ENCODE results near the gene INPP4B.

Gene INPP4B

GRCh38 chr4:142324572-142324971, 521.5 kb downstream of the INPP4B start:
- no peak for DNase-seq

DNA sequence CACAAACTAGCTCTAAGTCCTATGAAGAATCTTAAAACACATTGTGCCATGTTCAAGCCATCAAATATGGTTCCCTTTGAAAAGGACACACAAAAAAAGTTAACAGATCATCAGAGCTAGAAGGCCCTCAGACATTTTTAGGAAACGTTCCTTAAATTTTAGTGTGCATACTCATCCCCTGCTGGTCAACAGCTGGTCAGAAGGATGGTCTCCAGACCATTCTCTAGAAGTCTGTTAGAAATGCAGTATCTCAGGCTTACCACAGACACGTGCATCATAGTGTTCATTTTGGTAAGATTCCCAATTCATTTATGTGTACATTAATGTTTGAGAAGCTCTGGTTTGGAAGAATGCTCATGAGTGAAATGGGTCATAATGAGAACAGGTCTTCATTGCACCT, 523.1 kb downstream of the INPP4B start:
- no peak for DNase-seq

DNA sequence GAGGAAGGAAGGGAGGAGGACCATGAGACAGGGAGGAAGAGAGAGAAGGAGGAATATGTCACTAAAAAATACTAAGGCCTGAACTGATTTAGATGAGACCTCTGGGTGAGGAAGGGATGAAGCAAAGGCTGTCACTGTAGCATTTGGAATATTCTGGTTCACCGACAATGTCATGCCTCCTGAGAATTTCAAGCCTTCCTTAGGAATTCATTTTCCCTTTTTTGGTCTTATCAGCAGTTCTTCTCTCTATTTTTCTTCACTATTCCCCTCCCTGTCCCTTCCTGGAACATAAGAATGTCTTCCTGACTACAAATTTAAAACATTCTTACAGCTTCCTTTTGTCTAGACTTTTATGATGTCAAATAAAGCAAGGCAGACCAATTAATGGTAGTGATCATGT, 527.8 kb downstream of the INPP4B start:
- DNase-seq: no peak

GRCh38 chr4:142316913-142317312, 529.2 kb downstream of the INPP4B start:
- no peak for DNase-seq

DNA sequence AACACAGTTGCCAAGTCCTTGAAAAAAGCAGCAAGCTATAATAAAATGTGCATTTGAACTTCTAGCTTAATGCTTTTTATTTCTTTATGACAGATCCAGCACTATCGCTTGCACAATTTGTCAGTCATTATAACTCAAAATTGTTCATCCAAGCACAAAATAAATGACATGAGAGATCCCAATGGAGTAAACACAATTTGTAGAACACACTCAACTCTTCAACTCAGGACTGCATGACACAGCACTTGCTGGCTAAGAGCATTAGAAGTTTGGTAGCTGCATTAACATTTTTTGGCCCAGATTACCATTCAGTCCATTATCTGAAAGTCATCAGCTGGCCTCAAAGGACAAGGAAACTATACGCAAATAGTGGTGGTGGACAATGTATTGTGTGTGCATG, 530.1 kb downstream of the INPP4B start:
- no peak for DNase-seq

GRCh38 chr4:142314686-142315085, 531.4 kb downstream of the INPP4B start:
- DNase-seq: no peak

- DNase-seq: no peak
Measured at GRCh38 chr4:142314247-142314646, 531.9 kb downstream of the INPP4B start.

DNA sequence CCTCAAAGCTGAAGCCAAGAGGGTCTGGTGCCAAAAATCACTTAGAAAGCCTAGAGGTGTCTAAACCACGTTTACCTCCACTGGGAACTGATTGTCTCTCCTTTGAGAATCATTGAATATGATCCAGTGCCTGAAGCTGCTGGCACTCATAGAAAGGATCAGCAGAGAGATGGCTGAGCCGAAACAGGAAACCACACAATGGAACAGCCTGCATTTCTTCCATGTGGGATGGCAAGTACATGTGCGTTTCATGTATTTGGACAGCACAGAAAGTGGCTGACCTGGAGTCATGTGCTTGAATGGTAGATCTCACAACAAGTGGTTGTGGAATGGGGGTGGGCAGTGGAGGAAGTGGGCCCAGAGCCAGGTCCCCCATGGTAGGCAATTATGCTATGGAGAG, 533.7 kb downstream of the INPP4B start:
- no peak for DNase-seq

GRCh38 chr4:142311916-142312315, 534.2 kb downstream of the INPP4B start:
- no peak for DNase-seq

DNA sequence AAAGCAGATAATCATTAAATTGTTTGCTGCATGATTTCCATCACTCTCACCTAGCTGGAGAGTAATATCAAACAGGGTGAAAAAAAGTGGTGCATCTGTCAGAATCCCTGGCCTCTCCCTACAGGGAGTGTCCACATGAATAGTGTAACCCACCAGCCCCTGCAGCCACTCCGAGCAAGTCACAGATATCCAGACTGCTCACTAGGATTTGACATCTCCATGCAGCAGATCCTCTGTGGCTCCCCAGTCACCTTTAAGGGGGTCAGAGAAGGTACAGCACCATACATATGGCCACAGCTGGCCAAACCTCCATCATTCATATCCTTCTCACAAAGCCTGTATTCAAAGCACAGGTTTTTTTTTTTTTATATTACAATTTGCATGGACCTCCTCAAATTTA, 536.3 kb downstream of the INPP4B start:
- no peak for DNase-seq

DNA sequence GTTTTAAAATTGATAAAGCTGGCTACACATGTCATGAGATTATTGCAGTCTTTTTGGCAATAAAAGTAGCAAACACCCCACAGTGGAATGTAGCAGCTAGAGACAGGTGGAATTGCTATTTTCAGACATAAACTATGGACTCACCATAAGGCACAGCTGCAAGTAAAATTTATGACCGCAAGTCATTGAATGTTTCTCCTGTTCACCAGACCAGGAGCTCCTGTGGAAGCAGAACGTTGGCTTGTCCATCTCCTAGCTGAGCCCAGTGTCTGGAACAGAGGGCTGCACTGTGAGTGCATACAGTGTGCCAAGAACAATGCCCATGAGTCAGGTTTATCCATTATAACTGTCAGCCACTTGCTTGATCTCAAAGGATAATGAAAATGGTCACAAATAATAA, 538.2 kb downstream of the INPP4B start:
- DNase-seq: no peak

GRCh38 chr4:142297313-142297712, 548.8 kb downstream of the INPP4B start:
- no peak for DNase-seq

GRCh38 chr4:142293536-142293935, 552.6 kb downstream of the INPP4B start:
- no peak for DNase-seq

DNA sequence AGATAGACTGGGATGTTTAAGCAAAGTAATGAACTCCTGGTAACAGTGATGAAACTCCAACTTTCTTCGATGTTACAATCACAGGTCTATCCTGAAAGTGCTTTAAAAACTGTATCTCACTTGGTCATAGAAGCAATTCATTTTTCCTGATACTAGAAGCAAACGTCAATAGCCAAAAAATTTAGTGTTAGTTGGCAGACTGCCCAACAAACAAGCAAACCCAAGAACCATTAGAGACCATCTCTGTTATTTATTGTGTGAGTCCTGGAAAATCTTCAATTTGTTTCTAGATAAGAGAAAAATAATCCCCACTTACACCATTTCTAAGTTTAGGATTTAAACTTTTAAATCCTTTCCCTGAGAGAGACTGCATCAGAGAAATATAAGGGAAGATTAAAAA, 553.9 kb downstream of the INPP4B start:
- no peak for DNase-seq

- DNase-seq: no peak
Measured at GRCh38 chr4:142291299-142292050, 554.6 kb downstream of the INPP4B start.

- DNase-seq: no peak
Measured at GRCh38 chr4:142287371-142287770, 558.7 kb downstream of the INPP4B start.

- no peak for DNase-seq
Measured at GRCh38 chr4:142285222-142285583, 560.9 kb downstream of the INPP4B start.

- no peak for DNase-seq
Measured at GRCh38 chr4:142284402-142285221, 561.5 kb downstream of the INPP4B start.

DNA sequence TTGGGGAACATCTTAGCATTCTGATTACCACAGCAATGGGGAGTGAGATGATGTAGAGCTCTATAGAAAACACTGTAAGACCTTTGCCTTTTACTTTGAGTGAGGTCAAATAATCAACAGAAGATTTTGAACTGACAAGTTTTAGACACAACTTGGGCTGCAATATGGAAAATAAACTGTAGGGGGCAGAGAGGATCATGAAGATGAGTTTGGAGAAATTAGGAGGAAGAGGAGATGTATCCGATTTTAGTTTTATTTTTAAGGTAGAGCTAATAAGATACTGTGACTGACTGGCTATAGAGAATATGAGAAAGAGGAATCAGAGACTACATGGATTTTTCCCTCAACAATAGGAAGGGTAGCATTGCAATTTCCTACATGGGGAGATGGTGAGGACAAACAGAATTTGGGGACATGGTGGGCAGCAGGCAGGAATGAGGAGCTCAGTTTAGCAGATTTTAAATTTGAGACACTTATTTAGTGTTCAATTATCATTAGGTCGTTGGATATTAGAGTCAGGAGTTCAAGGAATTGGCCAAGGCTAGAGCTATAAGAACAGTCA, 563.1 kb downstream of the INPP4B start:
- DNase-seq: no peak

- DNase-seq: no peak
Measured at GRCh38 chr4:142281999-142282398, 564.1 kb downstream of the INPP4B start.

DNA sequence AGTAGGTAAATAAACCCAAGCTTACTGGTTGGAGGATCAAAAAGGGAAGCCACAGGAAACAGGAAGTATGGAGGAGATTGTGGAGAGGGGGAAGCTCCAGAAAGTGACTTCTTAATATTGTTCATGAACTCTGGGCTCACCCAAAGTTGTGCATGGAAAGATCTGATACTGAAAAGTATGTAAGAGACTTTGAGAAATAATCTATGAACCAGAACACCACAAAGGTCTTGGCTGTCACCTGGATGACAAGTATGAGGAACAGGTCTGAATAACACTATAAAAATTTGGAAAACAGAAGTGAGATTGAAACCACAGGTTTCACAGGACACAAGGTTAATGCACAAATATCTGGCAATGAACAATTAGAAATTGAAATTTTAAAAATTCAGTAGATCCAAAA, 567.4 kb downstream of the INPP4B start:
- DNase-seq: no peak

DNA sequence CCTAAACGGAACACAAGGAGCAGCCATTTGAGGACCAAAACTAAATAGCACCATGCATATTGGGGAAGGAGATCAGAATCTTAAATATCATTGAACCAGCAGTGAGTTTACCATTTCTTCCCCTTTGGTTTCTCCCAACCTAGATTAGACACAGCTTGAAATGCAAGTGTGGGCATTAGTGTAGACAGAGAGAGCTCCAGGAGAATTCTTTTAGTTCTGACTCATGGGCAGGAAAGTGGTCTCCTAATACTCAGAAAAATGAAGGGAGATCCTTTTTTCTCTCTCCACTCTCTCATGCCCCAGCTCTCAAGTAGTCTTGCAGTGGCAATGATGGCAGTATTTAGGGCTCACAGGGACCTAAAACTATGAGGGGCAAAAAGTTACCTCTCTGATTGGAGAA, 567.9 kb downstream of the INPP4B start:
- no peak for DNase-seq

DNA sequence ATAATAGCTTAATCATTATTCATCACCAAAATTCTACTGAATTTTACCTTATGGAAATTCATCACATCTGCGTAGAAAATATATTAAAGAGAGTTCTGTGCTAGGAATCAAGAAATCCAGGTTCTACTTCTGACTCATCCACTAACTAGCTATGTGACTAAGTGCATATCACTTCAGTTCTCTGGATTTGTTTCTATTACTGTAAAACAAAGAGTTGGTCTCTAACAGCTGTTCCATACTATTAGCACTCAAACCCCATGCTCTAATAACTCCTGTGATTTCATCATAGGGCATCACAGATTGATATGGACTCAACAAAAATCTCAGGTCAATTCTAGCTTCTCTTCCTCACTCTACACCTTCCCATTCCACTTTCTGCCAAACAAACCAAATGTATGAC, 572.0 kb downstream of the INPP4B start:
- no peak for DNase-seq

DNA sequence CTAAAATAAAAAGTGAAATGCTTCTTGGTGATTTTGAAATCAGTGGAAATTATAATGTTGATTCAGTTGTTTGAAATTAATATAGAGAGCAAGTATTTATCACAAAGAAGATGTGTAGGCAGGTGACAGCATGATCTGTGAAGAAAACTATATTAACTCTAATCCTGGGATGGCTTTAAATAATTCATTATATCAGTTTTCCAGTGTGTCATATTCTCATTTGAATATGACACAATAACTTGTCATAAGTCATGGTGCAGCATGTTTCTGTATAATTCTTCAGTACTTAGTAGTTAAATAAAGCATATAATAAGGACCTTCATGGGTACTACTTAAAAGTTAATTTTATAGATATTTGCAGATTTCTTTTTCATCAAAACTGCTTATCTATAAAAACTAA, 573.6 kb downstream of the INPP4B start:
- no peak for DNase-seq
